Spleen (tissue), 7 donors: ENCODE measurements around the gene PARD6G.

Experiments used
- CTCF ChIP-seq, 11 experiments: fragments of 200-600 bp in 7 of 11; fragments of 450-650 bp in 4 of 11; sonication (generic) in 4 of 11; IDR thresholded peaks in 8 of 11; conservative IDR thresholded peaks in 3 of 11; 1 replicate in 7 of 11; 2 replicates in 4 of 11; pipeline versions ENCODE4 v1.4.0 to v1.8.0; 2016 to 2021; ENCODE audit warnings: antibody characterized with exemption in 11 of 11, inconsistent platforms in 4 of 11, mild to moderate bottlenecking in 1 of 11
- POLR2AphosphoS5 ChIP-seq, 3 donors: sonication (generic); formaldehyde crosslinking; IDR thresholded peaks; one replicate each; pipeline ENCODE4 v1.5.1; 2017; ENCODE audit warnings: antibody characterized with exemption in 3 of 3
- donor health status: DM: no; HTN: no; CAD: no; lungs with moderate emphysema.
- donor health status: DM: no; HTN: no; CAD: no.
- donor health status: DM: no; HTN: no; CAD: no.

- TF ChIP-seq CTCF (IDR thresholded peaks at IDR 0.05 in 8 of 11, conservative IDR thresholded peaks at IDR 0.05 in 3 of 11) (no peak), POLR2AphosphoS5 (IDR thresholded peaks at IDR 0.05) (no peak)
These were observed 116.8 kb downstream of the PARD6G start for GRCh38 chr18:80130555-80130954.
